Panc1 (cell line): ENCODE measurements around the gene DISP1.

Source experiments
- POLR2AphosphoS5 ChIP-seq: IDR thresholded peaks from 2 replicates; pipeline ENCODE4 v1.6.1; 2012; ENCODE audit warnings: mild to moderate bottlenecking, low read depth, low read length, moderate library complexity
- TF ChIP-seq, protein P1 (sequence below): fragments of 450-650 bp; IDR thresholded peaks from 2 replicates; pipeline ENCODE4 v1.5.1; 2017; ENCODE audit warnings: mild to moderate bottlenecking

DNA sequence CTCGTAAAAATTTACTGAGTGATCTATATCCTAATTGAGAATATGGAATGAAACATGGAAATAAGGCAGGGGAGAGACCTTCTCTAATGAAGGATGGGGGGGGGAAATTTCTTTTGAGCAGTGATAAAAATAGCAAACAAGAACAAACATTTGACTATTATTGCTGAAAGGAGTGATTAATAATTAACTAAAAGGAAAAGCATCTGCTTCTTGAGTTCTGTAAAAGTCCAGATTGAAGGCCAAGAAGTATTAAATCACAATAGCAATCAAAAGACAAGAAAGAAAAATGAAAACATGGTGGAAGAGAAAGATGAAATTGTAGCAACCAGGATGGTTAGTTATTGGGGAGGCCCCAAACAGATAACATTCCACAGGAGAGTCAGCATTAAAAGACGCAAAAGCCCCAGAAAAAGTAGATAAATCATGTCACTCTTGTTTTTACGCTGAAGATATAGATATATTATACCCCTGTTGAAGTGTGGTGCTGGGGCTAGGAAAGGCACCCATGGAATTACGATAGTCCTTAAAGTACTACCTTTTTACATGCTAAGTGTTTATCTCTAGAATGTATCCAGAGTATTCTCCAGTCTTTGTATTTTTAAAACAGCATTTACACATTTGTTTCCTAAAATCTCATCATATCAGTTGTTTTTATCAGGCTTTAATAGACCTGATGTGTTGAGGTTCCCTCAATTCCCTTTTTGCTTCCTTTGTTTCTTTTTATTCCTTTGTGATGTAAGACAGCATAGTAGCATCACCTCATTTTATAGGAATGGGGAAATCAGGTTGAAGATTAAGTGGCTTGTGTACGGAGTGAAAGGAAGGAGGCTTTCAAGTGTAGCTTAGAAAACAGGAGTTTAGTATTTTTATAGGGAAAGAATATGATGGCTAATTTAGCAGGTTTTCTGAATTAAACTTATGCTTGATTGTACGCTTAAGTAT lies 28.9 kb downstream of the DISP1 start:
- TF ChIP-seq, protein P1, sequence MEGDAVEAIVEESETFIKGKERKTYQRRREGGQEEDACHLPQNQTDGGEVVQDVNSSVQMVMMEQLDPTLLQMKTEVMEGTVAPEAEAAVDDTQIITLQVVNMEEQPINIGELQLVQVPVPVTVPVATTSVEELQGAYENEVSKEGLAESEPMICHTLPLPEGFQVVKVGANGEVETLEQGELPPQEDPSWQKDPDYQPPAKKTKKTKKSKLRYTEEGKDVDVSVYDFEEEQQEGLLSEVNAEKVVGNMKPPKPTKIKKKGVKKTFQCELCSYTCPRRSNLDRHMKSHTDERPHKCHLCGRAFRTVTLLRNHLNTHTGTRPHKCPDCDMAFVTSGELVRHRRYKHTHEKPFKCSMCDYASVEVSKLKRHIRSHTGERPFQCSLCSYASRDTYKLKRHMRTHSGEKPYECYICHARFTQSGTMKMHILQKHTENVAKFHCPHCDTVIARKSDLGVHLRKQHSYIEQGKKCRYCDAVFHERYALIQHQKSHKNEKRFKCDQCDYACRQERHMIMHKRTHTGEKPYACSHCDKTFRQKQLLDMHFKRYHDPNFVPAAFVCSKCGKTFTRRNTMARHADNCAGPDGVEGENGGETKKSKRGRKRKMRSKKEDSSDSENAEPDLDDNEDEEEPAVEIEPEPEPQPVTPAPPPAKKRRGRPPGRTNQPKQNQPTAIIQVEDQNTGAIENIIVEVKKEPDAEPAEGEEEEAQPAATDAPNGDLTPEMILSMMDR = no peak
- TF ChIP-seq POLR2AphosphoS5 = no peak
